ENCODE results near the gene ABCA10.

Gene ABCA10

DNA sequence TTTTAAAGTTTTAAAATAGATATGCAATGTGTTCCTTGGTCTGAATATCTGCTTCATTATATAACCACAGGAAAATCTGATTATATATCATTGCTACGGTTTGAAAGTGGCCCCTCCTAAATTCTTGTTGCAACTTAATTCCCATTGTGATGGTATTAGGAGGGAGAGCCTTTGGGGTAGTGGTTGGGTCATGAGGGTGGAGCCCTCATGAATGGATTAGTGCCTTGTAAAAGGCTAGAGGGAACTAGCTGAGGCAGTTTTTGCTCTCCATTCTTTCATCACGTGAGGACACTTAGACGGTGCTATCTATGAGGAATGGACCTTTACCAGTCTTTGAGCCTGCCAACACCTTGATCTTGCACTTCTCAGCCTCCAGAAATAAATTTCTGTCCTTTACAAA lies 94.5 kb downstream of the ABCA10 start:
- DNase-seq (ENCODE audit: low spot score in 2 of 2): peak; percentile 18 to 62

DNA sequence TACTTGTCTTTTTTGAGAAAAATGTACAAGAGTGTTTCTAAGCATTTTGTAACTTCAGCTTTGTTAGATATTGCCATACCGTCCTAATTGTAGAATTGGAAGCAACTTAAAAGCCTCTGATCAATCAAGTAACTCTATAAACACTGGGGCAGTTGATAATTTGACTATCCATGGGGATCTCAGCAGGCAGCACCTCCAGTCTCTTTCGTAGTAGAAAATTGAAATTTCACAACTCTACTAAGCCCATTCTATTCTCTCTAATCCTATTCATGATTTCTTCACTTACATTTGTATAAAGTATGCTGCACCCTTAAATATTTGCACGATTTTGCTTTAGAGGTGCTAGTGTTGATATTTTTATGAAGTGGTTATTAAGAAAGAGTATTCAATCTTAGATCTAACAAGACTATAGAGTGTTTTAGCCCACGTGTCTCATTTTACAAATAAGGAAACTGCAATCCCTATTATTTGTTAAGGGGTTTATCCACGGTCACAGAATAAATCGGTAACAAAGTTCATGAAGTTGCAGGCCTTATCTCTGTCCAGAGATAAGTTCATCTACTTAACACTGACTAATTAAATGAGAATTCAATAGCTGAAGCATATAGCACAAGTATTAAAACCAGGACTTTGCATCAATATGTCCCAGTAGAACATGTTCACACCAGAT lies 97.9 kb downstream of the ABCA10 start:
- no peaks in the 10 kb centered on the region for H3K9me3 ChIP-seq
- in situ Hi-C loops (cut with MboI; ENCODE audit: low sequenced_read_pairs): no loop called here
- no peak overlapping the region for H3K4me3 ChIP-seq
- no peaks in the 10 kb centered on the region for H3K27me3 ChIP-seq (ENCODE audit: low read depth)
- H3K36me3 ChIP-seq (replicated peaks): no peaks in the 10 kb centered on the region
- DNase-seq (ENCODE audit: low spot score in 2 of 2): no peak
- H3K4me1 ChIP-seq: no peaks in the 10 kb centered on the region; the same call in 1 of the 2 replicates

More for the DNA sequence above, 94.5 kb downstream of the ABCA10 start:
- Histone ChIP-seq H3K9me3 (no peaks in the 10 kb centered on the region), H3K4me1 (no peaks in the 10 kb centered on the region; the same call in 1 of the 2 replicates), H3K36me3 (replicated peaks) (no peaks in the 10 kb centered on the region), H3K27me3 (ENCODE audit: low read depth) (no peaks in the 10 kb centered on the region), H3K4me3 (no peak overlapping the region)
- in situ Hi-C loops (cut with MboI; ENCODE audit: low sequenced_read_pairs): no loop called here

DNA sequence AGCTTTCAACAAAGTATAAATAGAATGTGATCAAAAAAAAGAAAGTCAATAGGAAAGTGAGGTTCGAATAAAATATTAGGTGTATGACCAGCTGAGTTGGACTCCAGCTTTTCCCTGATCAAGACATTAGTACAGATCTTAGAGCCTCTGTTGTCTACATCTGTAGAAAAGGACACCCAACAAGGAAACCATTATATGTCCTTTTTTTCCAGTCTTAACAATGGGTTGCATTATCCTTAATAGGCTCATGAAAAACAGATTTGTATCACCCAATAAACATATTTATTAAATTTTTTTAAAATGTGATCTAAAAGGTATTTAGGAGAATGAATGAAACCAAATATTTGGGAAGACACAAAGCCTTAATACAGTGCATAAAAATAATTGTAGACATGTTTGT lies 105.0 kb downstream of the ABCA10 start:
- no peaks in the 10 kb centered on the region for H3K9me3 ChIP-seq
- in situ Hi-C loops (cut with MboI; ENCODE audit: low sequenced_read_pairs): no loop called here
- no peak for DNase-seq (ENCODE audit: low spot score in 2 of 2)
- no peaks in the 10 kb centered on the region for H3K36me3 ChIP-seq (replicated peaks)
- no peaks in the 10 kb centered on the region for H3K4me1 ChIP-seq
- no peaks in the 10 kb centered on the region for H3K27me3 ChIP-seq (ENCODE audit: low read depth)
- H3K4me3 ChIP-seq: no peak overlapping the region

DNA sequence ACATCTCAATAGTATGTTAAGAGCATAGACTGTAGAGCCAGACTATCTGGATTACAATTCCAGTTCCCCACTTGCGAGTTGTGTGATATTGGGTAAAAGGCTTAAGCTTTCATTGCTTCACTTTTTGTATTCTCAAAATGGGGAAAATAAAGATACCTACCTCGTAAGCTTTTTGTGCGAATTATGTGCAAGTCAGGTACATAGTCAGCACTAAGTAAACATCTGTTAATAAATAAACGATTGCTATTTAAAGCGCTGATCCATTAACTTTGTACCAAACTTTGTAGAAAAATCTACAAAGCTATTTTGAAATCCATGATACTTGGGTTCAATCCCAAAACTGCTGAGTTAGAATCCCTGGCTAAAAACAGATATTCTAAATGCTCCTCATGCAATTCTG lies 106.6 kb downstream of the ABCA10 start:
- no peaks in the 10 kb centered on the region for H3K36me3 ChIP-seq (replicated peaks)
- in situ Hi-C loops (cut with MboI; ENCODE audit: low sequenced_read_pairs): no loop called here
- no peaks in the 10 kb centered on the region for H3K4me1 ChIP-seq
- H3K27me3 ChIP-seq (ENCODE audit: low read depth): no peaks in the 10 kb centered on the region
- no peaks in the 10 kb centered on the region for H3K9me3 ChIP-seq
- no peak for DNase-seq (ENCODE audit: low spot score in 2 of 2)
- H3K4me3 ChIP-seq: no peak overlapping the region

DNA sequence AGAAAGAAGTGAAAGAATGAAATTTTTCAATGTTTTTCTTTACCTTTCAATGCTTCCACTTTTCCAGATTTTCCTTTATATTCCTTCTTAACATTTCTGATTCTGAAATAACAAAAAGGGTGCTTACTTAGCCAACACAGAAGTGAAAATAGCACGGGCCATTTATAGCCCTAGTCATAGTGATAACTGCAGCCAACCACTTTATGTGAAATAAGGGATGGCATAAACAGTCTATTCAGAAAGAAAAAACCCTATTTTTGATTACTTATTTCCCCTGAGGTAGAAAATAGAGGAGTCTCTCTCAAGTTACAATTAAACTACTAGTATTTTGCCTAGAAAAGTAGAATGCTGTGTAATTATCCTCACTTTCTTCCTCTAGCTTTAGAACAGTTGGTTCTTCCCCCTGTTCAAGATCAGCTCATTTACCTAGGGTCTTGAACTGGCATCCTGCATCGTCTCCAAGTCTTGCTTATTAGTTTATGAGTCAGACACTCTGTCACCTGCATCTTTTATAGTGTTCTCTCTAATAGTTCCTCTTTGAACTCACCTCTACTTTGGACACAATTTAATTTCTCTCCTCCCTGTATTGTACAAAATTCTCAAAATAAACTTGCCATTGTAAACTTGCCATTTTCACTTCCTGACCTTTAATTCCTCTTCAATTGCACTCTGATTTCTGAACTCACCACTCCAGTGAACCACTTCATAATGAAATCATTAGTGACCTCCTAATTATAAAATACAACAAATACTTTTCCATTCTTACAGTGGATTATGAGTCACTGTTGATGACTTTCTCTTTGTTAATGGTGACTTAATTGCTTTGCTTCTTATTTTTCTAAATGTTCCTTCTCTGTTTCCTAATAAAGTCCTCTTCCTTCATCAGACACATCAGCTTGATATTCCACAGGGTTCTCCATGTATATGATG lies 110.5 kb downstream of the ABCA10 start:
- in situ Hi-C loops (cut with MboI; ENCODE audit: low sequenced_read_pairs): no loop called here
- no peak overlapping the region for H3K4me3 ChIP-seq
- no peak for DNase-seq (ENCODE audit: low spot score in 2 of 2)
- no peaks in the 10 kb centered on the region for H3K27me3 ChIP-seq (ENCODE audit: low read depth)
- no peaks in the 10 kb centered on the region for H3K4me1 ChIP-seq
- no peaks in the 10 kb centered on the region for H3K36me3 ChIP-seq (replicated peaks)
- H3K9me3 ChIP-seq: no peaks in the 10 kb centered on the region

DNA sequence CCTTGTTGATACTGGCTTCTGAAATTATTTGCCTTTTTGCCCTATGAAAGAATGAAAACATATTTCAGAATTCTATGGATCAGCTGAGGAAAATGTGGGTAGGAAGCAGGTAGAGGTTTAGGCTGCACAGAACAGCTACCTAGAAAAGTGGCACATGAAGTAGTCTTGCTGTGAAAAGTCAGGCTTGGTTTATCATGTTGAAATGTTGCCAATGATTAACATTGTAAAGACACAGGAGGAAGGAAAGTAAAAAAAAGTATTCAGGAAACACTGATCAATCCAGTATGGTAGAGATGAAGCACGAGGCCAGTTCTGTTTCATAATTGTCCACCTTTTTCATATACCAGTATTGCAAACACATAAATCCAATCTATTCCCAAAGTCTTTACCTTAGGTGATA lies 116.8 kb downstream of the ABCA10 start:
- in situ Hi-C loops (cut with MboI; ENCODE audit: low sequenced_read_pairs): no loop called here
- DNase-seq (ENCODE audit: low spot score in 2 of 2): no peak
- H3K4me1 ChIP-seq: no peaks in the 10 kb centered on the region

DNA sequence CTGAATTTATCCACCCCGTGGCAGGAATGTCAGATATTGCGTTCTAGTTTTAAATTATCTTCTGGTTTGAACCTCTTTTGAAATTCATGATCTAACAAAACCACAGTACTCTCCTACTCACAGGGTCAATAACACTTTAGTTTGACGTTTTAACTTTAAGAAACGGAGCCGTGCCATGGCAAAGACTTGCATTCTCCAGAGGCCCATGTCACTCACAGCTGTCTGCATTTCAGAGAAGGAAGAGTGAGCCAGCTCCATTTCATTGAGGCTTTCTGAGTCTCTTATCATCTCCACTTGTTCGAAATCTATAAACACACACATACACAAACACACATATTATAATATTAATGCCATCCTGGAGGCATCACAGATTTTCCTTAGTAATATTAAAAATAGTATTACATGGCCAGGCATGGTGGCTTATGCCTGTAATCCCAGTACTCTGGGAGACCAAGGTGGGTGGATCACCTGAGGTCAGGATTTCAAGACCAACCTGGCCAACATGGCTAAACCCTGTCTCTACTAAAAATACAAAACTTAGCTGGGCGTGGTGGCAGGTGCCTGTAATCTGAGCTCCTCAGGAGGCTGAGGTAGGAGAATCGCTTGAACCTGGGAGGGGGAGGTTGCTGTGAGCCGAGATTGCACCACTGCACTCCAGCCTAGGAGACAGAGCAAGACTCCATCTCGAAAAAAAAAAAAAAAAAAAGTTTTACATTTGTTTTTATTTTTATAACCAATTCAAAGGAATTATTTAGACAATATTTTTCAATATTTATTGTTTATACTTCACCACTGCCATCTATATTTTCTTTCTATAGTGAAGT lies 122.5 kb downstream of the ABCA10 start:
- no peaks in the 10 kb centered on the region for H3K9me3 ChIP-seq
- in situ Hi-C loops (cut with MboI; ENCODE audit: low sequenced_read_pairs): no loop called here

More for the DNA sequence above, 116.8 kb downstream of the ABCA10 start:
- no peaks in the 10 kb centered on the region for H3K27me3 ChIP-seq (ENCODE audit: low read depth)
- no peak overlapping the region for H3K4me3 ChIP-seq
- no peaks in the 10 kb centered on the region for H3K9me3 ChIP-seq
- H3K36me3 ChIP-seq (replicated peaks): no peaks in the 10 kb centered on the region

DNA sequence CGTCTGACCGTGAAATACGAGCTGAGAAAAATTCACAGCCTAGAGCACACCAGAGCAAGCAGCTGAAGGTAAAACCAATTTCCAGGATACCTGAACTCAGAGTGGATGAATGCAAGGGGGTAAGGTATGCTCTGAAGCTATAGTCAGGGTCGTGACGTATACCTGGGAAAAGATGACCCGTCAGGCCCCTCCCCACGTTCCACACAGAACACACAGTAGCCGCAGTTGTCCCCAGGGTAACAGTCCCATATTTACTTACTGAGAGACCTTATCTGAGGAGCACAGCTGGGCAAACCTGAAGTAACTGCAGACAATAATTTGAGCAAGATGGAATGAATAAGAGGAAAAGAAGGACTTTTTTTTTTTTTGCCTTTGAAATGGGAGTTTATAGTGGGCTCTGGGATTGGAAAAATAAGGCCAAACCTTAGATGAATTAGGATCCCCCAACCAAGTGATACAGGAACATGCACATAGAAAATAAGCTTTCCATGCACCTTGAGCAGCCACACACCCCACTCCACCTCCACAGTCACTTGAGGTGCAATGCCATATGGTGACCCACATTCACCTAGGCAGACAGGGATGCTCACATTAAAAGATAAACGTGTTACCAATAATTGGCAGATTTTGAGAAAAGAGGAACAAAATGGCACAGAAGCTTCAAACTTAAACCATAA lies 124.9 kb downstream of the ABCA10 start:
- DNase-seq (ENCODE audit: low spot score in 2 of 2): no peak
- no peaks in the 10 kb centered on the region for H3K27me3 ChIP-seq (ENCODE audit: low read depth)
- in situ Hi-C loops (cut with MboI; ENCODE audit: low sequenced_read_pairs): no loop called here
- no peaks in the 10 kb centered on the region for H3K36me3 ChIP-seq (replicated peaks)
- no peaks in the 10 kb centered on the region for H3K4me1 ChIP-seq
- no peak overlapping the region for H3K4me3 ChIP-seq
- H3K9me3 ChIP-seq: no peaks in the 10 kb centered on the region

More for the DNA sequence above, 122.5 kb downstream of the ABCA10 start:
- Histone ChIP-seq H3K27me3 (ENCODE audit: low read depth) (no peaks in the 10 kb centered on the region), H3K36me3 (replicated peaks) (no peaks in the 10 kb centered on the region), H3K4me1 (no peaks in the 10 kb centered on the region), H3K4me3 (no peak overlapping the region)
- DNase-seq (ENCODE audit: low spot score in 2 of 2): no peak

DNA sequence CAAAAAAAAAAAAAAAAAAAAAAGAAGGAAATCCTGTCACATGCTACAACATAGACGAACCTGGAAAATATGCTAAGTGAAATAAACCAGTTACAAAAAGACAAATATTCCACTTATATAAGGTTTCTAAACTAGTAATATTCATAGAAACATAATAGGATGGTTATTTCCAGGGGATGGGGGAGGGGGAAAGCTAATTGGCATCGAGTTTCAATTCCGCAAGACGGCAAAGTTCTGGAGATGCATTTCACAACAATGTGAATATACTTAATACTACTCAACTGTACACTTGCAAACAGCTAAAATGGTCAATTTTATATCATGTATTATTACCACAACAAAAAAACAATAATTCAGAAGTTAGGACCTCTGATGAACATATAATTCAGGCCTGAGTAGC lies 130.0 kb downstream of the ABCA10 start:
- Histone ChIP-seq H3K4me3 (no peak overlapping the region), H3K36me3 (replicated peaks) (no peaks in the 10 kb centered on the region), H3K27me3 (ENCODE audit: low read depth) (no peaks in the 10 kb centered on the region), H3K9me3 (no peaks in the 10 kb centered on the region), H3K4me1 (no peaks in the 10 kb centered on the region)
- in situ Hi-C loops (cut with MboI; ENCODE audit: low sequenced_read_pairs): no loop called here
- no peak for DNase-seq (ENCODE audit: low spot score in 2 of 2)

Data from HAP-1 (cell line).